GM19468 (cell line): Measurements from ENCODE around the gene ADPRHL1.
"Not testable (repeated sequence)": the region's sequence is repeated elsewhere in the genome, so short reads cannot be mapped to it uniquely, and the experiment has no call there.

Experiments used
- ATAC-seq: cut with Tn5 transposase; IDR thresholded peaks from one replicate; pipeline ENCODE4 v1.9.1; 2021; ENCODE audit warnings: mild to moderate bottlenecking, moderate library complexity, moderate number of reproducible peaks; ENCODE audit not compliant: unreplicated experiment; ENCODE audit errors: extremely low read depth

Gene ADPRHL1

DNA sequence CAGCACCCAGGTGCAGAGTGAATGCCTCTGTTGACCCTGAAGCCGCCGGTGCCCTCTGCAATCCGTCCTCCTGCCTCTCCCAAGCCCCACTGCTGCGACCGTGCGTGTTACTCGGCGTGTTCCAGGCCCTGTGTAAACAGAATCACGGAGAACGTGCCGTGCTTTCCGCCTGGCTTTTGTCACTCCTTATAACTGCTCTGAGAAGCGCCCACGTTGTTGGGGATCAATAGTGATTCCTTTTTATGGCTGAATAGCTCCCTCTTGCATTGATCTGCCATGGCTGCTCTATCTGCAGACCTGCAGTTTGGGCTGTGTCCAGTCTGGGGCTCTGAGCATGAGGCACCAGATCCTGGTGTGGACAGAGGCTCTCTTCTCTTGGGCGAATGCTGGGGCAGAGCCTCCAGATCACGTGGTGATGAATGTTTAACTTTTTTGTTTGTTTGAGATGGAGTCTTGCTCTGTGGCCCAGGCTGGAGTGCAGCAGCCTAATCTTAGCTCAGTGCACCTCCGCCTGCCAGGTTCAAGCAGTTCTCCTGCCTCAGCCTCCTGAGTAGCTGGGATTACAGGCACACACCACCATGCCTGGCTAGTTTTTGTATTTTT lies 15.8 kb downstream of the ADPRHL1 start:
- no peak for ATAC-seq

DNA sequence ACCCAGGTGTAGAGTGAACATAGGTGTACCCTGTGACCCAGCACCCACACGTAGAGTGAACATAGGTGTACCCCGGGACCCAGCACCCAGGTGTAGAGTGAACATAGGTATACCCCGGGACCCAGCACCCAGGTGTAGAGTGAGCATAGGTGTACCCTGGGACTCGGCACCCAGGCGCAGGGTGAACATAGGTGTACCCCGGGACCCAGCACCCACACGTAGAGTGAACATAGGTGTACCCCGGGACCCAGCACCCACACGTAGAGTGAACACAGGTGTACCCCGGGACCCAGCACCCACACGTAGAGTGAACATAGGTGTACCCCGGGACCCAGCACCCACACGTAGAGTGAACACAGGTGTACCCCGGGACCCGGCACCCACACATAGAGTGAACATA lies 16.4 kb downstream of the ADPRHL1 start:
- ATAC-seq = not testable (repeated sequence)

DNA sequence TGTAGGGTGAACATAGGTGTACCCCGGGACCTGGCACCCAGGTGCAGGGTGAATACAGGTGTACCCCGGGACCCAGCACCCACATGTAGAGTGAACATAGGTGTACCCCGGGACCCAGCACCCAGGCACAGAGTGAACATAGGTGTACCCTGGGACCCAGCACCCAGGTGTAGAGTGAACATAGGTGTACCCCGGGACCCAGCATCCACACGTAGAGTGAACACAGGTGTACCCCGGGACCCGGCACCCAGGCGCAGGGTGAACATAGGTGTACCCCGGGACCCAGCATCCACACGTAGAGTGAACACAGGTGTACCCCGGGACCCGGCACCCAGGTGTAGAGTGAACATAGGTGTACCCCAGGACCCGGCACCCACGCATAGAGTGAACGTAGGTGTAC lies 17.4 kb downstream of the ADPRHL1 start:
- ATAC-seq = not testable (repeated sequence)

DNA sequence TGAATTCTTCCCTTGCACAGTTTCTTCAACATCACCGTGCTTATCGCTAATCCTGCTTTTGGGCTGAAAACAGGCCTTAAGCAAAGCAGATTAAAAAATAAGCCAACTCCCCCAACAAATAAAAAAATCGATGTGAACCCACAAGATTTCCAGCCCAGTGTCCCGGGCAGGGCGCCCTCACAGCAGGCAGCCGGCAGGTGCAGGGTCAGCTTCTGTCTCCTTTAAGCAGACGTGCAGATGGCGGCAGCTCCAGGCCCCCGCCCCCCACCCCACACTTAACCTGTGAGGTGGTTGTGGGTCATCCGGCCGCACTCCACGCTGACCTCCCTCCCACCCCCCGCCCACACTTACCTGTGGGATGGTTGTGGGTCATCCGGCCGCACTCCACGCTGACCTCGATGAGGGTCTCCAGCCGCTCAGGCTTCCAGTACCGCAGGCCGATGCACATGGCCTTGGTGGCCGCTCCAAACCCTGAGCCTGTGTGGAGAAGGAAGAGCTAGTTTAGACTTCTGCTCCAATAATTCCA lies 19.8 kb downstream of the ADPRHL1 start:
- no peak for ATAC-seq

GRCh38 chr13:113432506-113433270 lies 20.6 kb downstream of the ADPRHL1 start:
- ATAC-seq = no peak

GRCh38 chr13:113431171-113431570 lies 22.1 kb downstream of the ADPRHL1 start:
- ATAC-seq = no peak

GRCh38 chr13:113430378-113431110 lies 22.7 kb downstream of the ADPRHL1 start:
- ATAC-seq = no peak

- no peak for ATAC-seq
Measured at GRCh38 chr13:113429608-113429985, 23.7 kb downstream of the ADPRHL1 start.

- no peak for ATAC-seq
Measured at GRCh38 chr13:113428871-113429607, 24.2 kb downstream of the ADPRHL1 start.

- no peak for ATAC-seq
Measured at GRCh38 chr13:113428469-113428865, 24.8 kb downstream of the ADPRHL1 start.

DNA sequence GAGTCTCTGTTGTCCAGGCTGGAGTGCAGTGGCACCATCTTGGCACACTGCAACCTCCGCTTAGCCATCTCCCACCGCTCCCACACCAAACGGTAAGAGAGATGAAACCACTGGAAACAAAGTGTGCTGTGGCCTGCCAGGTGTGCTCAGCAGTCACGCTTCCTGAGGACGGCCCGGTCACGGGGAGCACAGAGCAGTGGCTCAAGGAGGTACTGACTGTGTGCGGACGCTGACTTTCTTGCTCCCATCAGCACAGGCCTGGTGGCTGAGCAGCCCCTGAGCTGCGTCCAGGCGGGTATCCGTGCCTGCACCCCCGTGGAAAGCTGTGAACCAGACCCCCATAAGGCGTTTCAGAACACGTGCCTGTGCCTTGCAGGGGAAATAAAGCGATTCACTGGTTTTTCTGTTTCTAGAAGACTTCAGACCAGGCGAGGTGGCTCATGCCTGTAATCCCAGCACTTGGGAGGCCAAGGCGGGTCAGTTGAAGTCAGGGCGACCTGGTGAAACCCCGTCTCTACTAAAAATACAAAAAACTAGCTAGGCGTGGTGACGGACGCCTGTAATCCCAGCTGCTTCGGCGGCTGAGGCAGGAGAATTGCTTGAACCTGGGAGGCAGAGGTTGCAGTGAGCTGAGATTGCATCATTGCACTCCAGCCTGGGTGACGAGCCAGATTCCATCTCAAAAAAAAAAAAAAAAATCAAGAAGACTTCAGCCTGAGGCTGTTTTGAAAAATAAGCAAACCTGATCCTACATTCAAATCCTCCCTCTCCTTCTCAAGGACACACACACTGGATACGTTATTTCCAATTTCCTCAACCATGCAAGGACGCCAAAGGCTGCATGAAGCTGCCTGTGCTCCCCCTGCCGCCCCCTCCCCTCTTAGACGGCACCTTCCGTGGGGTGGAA lies 25.5 kb downstream of the ADPRHL1 start:
- no peak for ATAC-seq

- ATAC-seq = no peak
Measured at GRCh38 chr13:113426591-113426986, 26.7 kb downstream of the ADPRHL1 start.

GRCh38 chr13:113425941-113426590 lies 27.2 kb downstream of the ADPRHL1 start:
- ATAC-seq = no peak

- no peak for ATAC-seq
Measured at GRCh38 chr13:113423520-113424163, 29.6 kb downstream of the ADPRHL1 start.

- ATAC-seq = no peak
Measured at GRCh38 chr13:113422807-113423519, 30.3 kb downstream of the ADPRHL1 start.

DNA sequence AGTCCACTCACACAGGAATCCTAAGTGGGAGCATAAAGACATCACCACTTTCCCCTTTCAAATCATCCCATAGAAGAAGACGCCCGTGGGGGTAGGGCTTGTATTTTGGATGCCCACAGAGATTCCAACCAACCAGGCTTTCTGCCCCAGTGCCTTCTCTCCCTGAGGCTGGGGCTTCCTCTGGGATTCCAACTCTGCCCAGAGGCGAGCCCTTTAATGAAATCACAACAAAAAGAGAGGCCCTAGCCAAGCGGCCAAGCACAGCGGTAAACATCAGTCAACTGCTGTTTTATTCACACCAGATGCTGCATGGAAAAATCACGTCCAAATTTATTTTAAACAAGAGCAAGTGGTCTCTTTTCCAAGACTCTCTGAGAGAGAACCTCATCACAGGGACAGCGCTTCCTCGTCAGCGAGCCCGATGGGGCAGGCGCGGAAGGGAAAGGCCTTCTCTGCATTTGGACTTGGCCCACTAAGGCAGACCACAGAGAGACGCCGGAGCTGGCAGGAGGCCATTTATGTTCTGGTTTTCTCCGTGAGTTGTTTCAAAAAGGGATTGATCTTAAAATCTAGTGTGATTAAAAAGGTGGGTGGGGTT lies 31.5 kb downstream of the ADPRHL1 start:
- ATAC-seq = no peak

DNA sequence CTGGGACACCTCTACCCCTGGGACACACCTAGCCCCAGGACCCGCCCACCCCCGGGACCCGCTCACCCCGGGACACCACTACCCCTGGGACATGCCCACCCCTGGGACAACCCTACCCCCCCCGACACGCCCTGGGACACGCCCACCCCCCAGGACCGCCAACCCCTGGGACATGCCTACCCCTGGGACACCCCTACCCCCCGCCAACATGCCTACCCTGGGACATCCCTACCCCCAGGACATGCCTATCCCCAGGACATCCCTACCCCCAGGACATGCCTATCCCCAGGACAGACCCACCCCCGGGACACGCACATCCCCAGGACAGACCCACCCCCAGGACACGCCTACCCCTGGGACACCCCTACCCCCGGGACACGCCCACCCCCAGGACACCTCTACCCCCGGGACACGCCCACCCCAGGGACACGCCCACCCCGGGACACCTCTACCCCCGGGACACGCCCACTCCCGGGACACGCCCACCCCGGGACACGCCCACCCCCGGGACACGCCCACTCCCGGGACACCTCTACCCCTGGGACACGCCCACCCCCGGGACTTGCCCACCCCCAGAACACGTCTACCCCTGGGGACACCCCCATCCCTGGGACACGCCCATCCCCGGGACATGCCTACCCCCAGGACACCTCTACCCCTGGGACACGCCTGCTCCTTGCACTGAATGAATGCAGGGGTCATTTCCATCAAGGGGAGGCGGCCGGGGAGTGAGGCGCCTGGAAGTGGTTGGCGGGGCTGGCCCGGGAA lies 32.3 kb downstream of the ADPRHL1 start:
- ATAC-seq = no peak
